ENCODE results near the gene CLEC6A. TPM values are rescaled to one million over a fixed set of nuclear protein-coding genes. Genes with fewer than 3 reads are reported as not detected.

CLEC6A gene
- polyA plus RNA-seq, 3 donors = 3.2 to 6.3 (median 3.4) TPM

GRCh38 chr12:8482571-8483061 lies 26.9 kb downstream of the CLEC6A start:
- intact Hi-C loops (cut with micrococcal nuclease) = no loop called here
- Histone ChIP-seq H3K27me3 (ENCODE audit: control insufficient read depth in 2 of 2, insufficient read depth in 2 of 2, low read length in 2 of 2) (peaks cover 0 to 8% of the 10 kb centered on the region in 2 donors), H3K4me3 (replicated peaks in 1 of 3; ENCODE audit: low read depth in 2 of 3, low read length in 3 of 3) (no peak overlapping the region), H2AFZ (ENCODE audit: insufficient read depth, low read depth, low read length, poor library complexity, severe bottlenecking) (no peak overlapping the region), H3K79me2 (ENCODE audit: insufficient read depth, low read length) (no peaks in the 10 kb centered on the region), H3K9me3 (replicated peaks in 1 of 2; ENCODE audit: control insufficient read depth in 1 of 2, insufficient read depth in 1 of 2, low read length in 2 of 2) (peaks cover 0 to 4% of the 10 kb centered on the region in 2 donors), H3K36me3 (replicated peaks in 1 of 2; ENCODE audit: control insufficient read depth in 1 of 2, insufficient read depth in 2 of 2, low read length in 2 of 2) (peaks cover 0 to under 1% of the 10 kb centered on the region in 2 donors), H3K27ac (ENCODE audit: low read depth in 1 of 2, low read length in 2 of 2) (no peak overlapping the region), H3K9ac (ENCODE audit: insufficient read depth, low read length, poor library complexity, severe bottlenecking) (no peak overlapping the region), H4K20me1 (ENCODE audit: insufficient read depth, low read length) (no peaks in the 10 kb centered on the region), H3K4me2 (replicated peaks; ENCODE audit: extremely low read depth, low read length, poor library complexity, severe bottlenecking) (no peak overlapping the region), H3K4me1 (ENCODE audit: control insufficient read depth in 1 of 2, insufficient read depth in 2 of 2, low read length in 2 of 2) (no peaks in the 10 kb centered on the region)
- no peak for DNase-seq
- WGBS (ENCODE audit: insufficient coverage) = 100% methylated on average over 1 of the region's 2 CpGs
- TF ChIP-seq CTCF (IDR thresholded peaks at IDR 0.05) = no peak
- H3K27me3 Mint-ChIP-seq (ENCODE audit: low read depth in 3 of 3) = peaks cover 5 to 13% (median 6%) of the 10 kb centered on the region in 3 donors
- peaks cover 17% of the 10 kb centered on the region for H3K4me1 Mint-ChIP-seq
- peak overlapping the region in 1 of 7 donors; percentile 12 for H3K27ac Mint-ChIP-seq
- H3K36me3 Mint-ChIP-seq = peaks cover 13 to 40% of the 10 kb centered on the region in 2 donors
- H3K4me3 Mint-ChIP-seq = peak overlapping the region in 1 of 2 donors; percentile 18
- H3K9me3 Mint-ChIP-seq = peaks cover 2 to 14% (median 8%) of the 10 kb centered on the region in 7 donors

- Histone ChIP-seq H3K9ac (ENCODE audit: insufficient read depth, low read length, poor library complexity, severe bottlenecking) (no peak overlapping the region), H2AFZ (ENCODE audit: insufficient read depth, low read depth, low read length, poor library complexity, severe bottlenecking) (no peak overlapping the region), H3K27ac (ENCODE audit: low read depth in 1 of 2, low read length in 2 of 2) (no peak overlapping the region), H3K79me2 (ENCODE audit: insufficient read depth, low read length) (no peaks in the 10 kb centered on the region), H3K27me3 (ENCODE audit: control insufficient read depth in 2 of 2, insufficient read depth in 2 of 2, low read length in 2 of 2) (peaks cover 0 to 8% of the 10 kb centered on the region in 2 donors), H3K4me2 (replicated peaks; ENCODE audit: extremely low read depth, low read length, poor library complexity, severe bottlenecking) (no peak overlapping the region), H3K4me3 (replicated peaks in 1 of 3; ENCODE audit: low read depth in 2 of 3, low read length in 3 of 3) (no peak overlapping the region), H3K9me3 (replicated peaks in 1 of 2; ENCODE audit: control insufficient read depth in 1 of 2, insufficient read depth in 1 of 2, low read length in 2 of 2) (peaks cover 0 to 9% of the 10 kb centered on the region in 2 donors), H4K20me1 (ENCODE audit: insufficient read depth, low read length) (no peaks in the 10 kb centered on the region), H3K4me1 (ENCODE audit: control insufficient read depth in 1 of 2, insufficient read depth in 2 of 2, low read length in 2 of 2) (no peaks in the 10 kb centered on the region), H3K36me3 (replicated peaks in 1 of 2; ENCODE audit: control insufficient read depth in 1 of 2, insufficient read depth in 2 of 2, low read length in 2 of 2) (no peaks in the 10 kb centered on the region)
- intact Hi-C loops (cut with micrococcal nuclease) = no loop called here
- no peak for DNase-seq
- peak overlapping the region in 1 of 7 donors; percentile 30 for H3K27ac Mint-ChIP-seq
- H3K9me3 Mint-ChIP-seq = peaks cover 3 to 19% (median 13%) of the 10 kb centered on the region in 7 donors
- H3K4me3 Mint-ChIP-seq = peak overlapping the region in 1 of 2 donors; percentile 46
- H3K36me3 Mint-ChIP-seq = peaks cover 12 to 36% of the 10 kb centered on the region in 2 donors
- peaks cover 17% of the 10 kb centered on the region for H3K4me1 Mint-ChIP-seq
- no peak for TF ChIP-seq CTCF (IDR thresholded peaks at IDR 0.05)
- H3K27me3 Mint-ChIP-seq (ENCODE audit: low read depth in 3 of 3) = peaks cover 5 to 13% (median 7%) of the 10 kb centered on the region in 3 donors
Measured at GRCh38 chr12:8483079-8483478, 27.3 kb downstream of the CLEC6A start.

All from CD14-positive monocyte (primary cell).